ENCODE data around the gene PCDHB14. TPM values are rescaled to one million over a fixed set of nuclear protein-coding genes. Genes with fewer than 3 reads are reported as not detected.
"Not testable (repeated sequence)": the region's sequence is repeated elsewhere in the genome, so short reads cannot be mapped to it uniquely, and the experiment has no call there.

The PCDHB14 gene
- total and polyA plus RNA-seq, 8 donors, result 2.6 to 11.1 (median 9.6) TPM

DNA sequence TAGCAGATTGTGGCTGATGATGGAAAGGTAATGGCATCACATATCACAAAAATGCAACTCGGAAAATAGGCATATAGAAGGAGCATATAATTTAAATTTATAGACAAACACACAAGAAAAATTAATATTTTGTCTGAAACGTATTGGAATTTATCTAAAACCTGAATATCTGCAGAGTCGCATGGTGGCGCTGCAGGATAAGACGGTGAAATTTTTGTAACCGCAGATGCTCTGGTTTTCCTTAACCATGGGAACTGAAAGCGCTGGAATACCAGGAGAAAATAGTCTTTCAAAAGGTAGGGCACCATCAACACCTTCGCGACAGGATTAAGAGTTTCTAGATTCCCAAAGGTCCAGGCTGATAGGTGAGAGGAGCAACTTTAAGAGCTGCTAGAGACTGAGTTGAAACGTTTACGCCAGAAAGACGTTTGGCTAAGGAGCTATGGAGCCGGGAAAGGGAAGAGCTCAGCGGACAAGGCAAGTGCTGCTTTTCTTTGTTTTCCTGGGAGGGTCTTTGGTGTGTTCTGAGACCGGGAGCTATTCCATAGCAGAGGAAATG lies 11.0 kb downstream of the PCDHB14 start:
- Histone ChIP-seq H3K4me3 (no peak overlapping the region), H3K9me3 (peaks cover 4 to 92% of the 10 kb centered on the region in 2 donors), H3K27me3 (peaks cover 0 to 30% of the 10 kb centered on the region in 2 donors), H3K4me1 (no peaks in the 10 kb centered on the region), H3K36me3 (no peaks in the 10 kb centered on the region), H3K27ac (no peak overlapping the region)
- DNase-seq, result peak in 1 of 4 donors; percentile 35
- intact Hi-C loops (cut with DNase I), result no loop called here
- TF ChIP-seq, protein P1, sequence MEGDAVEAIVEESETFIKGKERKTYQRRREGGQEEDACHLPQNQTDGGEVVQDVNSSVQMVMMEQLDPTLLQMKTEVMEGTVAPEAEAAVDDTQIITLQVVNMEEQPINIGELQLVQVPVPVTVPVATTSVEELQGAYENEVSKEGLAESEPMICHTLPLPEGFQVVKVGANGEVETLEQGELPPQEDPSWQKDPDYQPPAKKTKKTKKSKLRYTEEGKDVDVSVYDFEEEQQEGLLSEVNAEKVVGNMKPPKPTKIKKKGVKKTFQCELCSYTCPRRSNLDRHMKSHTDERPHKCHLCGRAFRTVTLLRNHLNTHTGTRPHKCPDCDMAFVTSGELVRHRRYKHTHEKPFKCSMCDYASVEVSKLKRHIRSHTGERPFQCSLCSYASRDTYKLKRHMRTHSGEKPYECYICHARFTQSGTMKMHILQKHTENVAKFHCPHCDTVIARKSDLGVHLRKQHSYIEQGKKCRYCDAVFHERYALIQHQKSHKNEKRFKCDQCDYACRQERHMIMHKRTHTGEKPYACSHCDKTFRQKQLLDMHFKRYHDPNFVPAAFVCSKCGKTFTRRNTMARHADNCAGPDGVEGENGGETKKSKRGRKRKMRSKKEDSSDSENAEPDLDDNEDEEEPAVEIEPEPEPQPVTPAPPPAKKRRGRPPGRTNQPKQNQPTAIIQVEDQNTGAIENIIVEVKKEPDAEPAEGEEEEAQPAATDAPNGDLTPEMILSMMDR (IDR thresholded peaks at IDR 0.05), result no peak
- ATAC-seq, result no peak

DNA sequence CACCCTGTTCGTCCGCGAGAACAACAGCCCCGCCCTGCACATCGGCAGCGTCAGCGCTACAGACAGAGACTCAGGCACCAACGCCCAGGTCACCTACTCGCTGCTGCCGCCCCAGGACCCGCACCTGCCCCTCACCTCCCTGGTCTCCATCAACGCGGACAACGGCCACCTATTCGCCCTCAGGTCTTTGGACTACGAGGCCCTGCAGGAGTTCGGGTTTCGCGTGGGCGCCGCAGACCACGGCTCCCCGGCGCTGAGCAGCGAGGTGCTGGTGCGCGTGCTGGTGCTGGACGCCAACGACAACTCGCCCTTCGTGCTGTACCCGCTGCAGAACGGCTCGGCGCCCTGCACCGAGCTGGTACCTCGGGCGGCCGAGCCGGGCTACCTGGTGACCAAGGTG lies 12.8 kb downstream of the PCDHB14 start:
- H3K27ac ChIP-seq; intact Hi-C loops (cut with DNase I); H3K36me3 ChIP-seq; H3K4me3 ChIP-seq; H3K4me1 ChIP-seq; DNase-seq; ATAC-seq: not testable (repeated sequence)
- Histone ChIP-seq H3K9me3 (peaks cover 2 to 97% of the 10 kb centered on the region in 2 donors), H3K27me3 (peaks cover 0 to 30% of the 10 kb centered on the region in 2 donors)

DNA sequence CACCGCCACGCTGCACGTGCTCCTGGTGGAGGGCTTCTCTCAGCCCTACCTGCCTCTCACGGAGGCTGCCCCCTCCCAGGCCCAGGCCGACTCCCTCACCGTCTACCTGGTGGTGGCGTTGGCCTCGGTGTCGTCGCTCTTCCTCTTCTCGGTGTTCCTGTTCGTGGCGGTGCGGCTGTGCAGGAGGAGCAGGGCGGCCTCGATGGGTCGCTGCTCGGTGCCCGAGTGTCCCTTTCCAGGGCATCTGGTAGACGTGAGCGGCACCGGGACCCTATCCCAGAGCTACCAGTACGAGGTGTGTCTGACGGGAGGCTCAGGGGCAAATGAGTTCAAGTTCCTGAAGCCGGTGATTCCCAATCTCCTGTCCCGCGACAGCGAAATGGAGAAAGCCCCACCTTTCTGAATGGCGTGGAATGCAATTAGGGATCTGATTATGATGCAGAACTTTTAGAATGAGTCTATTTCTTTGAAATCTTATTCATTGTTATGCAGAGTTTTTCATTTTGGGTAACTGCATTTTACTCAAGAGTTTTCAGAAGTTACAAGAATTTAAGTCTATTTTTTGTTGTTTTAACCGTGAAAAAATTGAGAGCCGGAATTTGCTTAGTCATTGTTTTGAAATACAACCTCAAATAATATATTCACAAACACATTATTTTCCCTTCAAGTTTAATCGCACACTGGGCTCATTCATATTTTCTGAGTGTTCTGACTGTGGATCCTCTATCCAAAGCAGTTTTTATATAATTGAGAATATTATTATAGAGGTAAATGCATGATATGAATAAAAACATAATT lies 13.6 kb downstream of the PCDHB14 start:
- peaks cover 0 to 97% of the 10 kb centered on the region in 2 donors for H3K9me3 ChIP-seq
- no peaks in the 10 kb centered on the region for H3K36me3 ChIP-seq
- TF ChIP-seq, protein P1 (IDR thresholded peaks at IDR 0.05), result no peak
- DNase-seq (no peak), ATAC-seq (no peak)
- H3K27me3 ChIP-seq, result peaks cover 0 to 35% of the 10 kb centered on the region in 2 donors
- intact Hi-C loops (cut with DNase I), result no loop called here
- H3K27ac ChIP-seq, result no peak overlapping the region
- H3K4me3 ChIP-seq, result no peak overlapping the region
- H3K4me1 ChIP-seq, result no peaks in the 10 kb centered on the region

DNA sequence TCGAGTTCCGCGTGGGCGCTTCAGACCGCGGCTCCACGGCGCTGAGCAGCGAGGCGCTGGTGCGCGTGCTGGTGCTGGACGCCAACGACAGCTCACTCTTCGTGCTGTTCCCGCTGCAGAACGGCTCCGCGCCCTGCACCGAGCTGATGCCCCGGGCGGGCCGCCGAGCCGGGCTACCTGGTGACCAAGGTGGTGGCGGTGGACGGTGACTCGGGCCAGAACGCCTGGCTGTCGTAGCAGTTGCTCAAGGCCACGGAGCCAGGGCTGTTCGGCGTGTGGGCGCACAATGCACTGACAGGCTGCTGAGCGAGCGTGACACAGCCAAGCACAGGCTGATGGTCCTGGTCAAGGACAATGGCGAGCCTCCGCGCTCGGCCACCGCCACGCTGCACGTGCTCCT lies 18.4 kb downstream of the PCDHB14 start:
- DNase-seq (peak in 1 of 4 donors; percentile 72), ATAC-seq (no peak)
- Histone ChIP-seq H3K9me3 (peaks cover 0 to 97% of the 10 kb centered on the region in 2 donors), H3K4me3 (no peak overlapping the region), H3K4me1 (no peaks in the 10 kb centered on the region), H3K27me3 (peaks cover 0 to 15% of the 10 kb centered on the region in 2 donors), H3K36me3 (no peaks in the 10 kb centered on the region), H3K27ac (no peak overlapping the region)
- TF ChIP-seq, protein P1 (IDR thresholded peaks at IDR 0.05), result no peak
- intact Hi-C loops (cut with DNase I), result no loop called here

DNA sequence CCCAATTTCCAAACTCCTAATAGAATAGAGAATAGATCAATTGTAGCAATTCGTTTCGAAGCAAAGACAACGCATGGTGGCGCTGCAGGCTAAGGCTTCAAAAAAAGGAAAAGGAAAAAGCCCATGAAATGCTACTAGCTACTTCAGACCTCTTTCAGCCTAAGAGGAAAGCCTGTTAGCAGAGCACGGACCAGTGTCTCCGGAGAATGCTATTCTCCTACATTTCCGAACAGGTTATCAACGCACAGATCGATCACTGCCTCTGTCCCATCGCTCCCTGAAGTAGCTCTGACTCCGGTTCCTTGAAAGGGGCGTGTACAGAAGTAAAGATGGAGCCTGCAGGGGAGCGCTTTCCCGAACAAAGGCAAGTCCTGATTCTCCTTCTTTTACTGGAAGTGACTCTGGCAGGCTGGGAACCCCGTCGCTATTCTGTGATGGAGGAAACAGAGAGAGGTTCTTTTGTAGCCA lies 22.1 kb downstream of the PCDHB14 start, which contains the start of gene PCDHB15:
TSS of gene PCDHB15 (plus strand) at position 146 of the 468 bp plus-strand sequence. CDS start at position 330, 184 bp downstream.
- Histone ChIP-seq H3K36me3 (no peaks in the 10 kb centered on the region), H3K4me1 (no peaks in the 10 kb centered on the region), H3K4me3 (no peak within 1 kb of the TSS), H3K27me3 (peaks cover 0 to 10% of the 10 kb centered on the region in 2 donors), H3K9me3 (peaks cover 0 to 99% of the 10 kb centered on the region in 2 donors), H3K27ac (no peak within 1 kb of the TSS)
- ATAC-seq, result no peak
- peak in 1 of 4 donors; percentile 23 for DNase-seq
- intact Hi-C loops (cut with DNase I), result no loop called here
- TF ChIP-seq, protein P1 (IDR thresholded peaks at IDR 0.05), result no peak

DNA sequence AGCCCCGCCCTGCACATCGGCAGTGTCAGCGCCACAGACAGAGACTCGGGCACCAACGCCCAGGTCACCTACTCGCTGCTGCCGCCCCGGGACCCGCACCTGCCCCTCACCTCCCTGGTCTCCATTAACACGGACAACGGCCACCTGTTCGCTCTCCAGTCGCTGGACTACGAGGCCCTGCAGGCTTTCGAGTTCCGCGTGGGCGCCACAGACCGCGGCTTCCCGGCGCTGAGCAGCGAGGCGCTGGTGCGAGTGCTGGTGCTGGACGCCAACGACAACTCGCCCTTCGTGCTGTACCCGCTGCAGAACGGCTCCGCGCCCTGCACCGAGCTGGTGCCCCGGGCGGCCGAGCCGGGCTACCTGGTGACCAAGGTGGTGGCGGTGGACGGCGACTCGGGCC lies 23.8 kb downstream of the PCDHB14 start:
- H3K36me3 ChIP-seq; H3K4me3 ChIP-seq; DNase-seq; H3K27ac ChIP-seq; H3K27me3 ChIP-seq; H3K4me1 ChIP-seq; ATAC-seq; intact Hi-C loops (cut with DNase I): not testable (repeated sequence)
- peaks cover 0 to 99% of the 10 kb centered on the region in 2 donors for H3K9me3 ChIP-seq

DNA sequence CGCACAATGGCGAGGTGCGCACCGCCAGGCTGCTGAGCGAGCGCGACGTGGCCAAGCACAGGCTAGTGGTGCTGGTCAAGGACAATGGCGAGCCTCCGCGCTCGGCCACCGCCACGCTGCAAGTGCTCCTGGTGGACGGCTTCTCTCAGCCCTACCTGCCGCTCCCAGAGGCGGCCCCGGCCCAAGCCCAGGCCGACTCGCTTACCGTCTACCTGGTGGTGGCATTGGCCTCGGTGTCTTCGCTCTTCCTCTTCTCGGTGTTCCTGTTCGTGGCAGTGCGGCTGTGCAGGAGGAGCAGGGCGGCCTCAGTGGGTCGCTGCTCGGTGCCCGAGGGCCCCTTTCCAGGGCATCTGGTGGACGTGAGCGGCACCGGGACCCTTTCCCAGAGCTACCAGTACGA lies 24.3 kb downstream of the PCDHB14 start:
- not testable (repeated sequence) for ATAC-seq, H3K27me3 ChIP-seq
- H3K9me3 ChIP-seq, result peaks cover 0 to 99% of the 10 kb centered on the region in 2 donors

More for the DNA sequence above, 24.3 kb downstream of the PCDHB14 start:
- intact Hi-C loops (cut with DNase I); H3K36me3 ChIP-seq; DNase-seq; H3K4me3 ChIP-seq; H3K4me1 ChIP-seq; H3K27ac ChIP-seq: not testable (repeated sequence)

Measured in left lung (tissue), 10 donors.